ENCODE results near the gene FAM180A. TPM values are rescaled to one million over a fixed set of nuclear protein-coding genes. Genes with fewer than 3 reads are reported as not detected.

FAM180A gene
- total and polyA plus RNA-seq, 8 donors: 0.08 to 5.8 (median 1.4) TPM; not detected in 4

GRCh38 chr7:135729230-135729629, 19.4 kb downstream of the FAM180A start:
- Histone ChIP-seq H3K4me1 (peaks cover 0 to 4% (median 0%) of the 10 kb centered on the region in 4 donors), H3K27ac (no peak overlapping the region), H3K9me3 (no peaks in the 10 kb centered on the region), H3K36me3 (no peaks in the 10 kb centered on the region), H3K27me3 (peaks cover 0 to 7% (median 0%) of the 10 kb centered on the region in 3 donors), H3K4me3 (no peak overlapping the region)
- no peak for DNase-seq
- TF ChIP-seq CTCF (IDR thresholded peaks at IDR 0.05) (no peak), POLR2A (IDR thresholded peaks at IDR 0.05) (no peak), EP300 (IDR thresholded peaks at IDR 0.05) (no peak), POLR2AphosphoS5 (IDR thresholded peaks at IDR 0.05) (no peak)
- 66 to 86% (median 84%) methylated on average over 5 of the region's 5 CpGs for WGBS, 5 donors
- intact Hi-C loops (cut with DNase I; ENCODE audit: low total_unique reads): no loop called here

GRCh38 chr7:135728136-135728669, 20.4 kb downstream of the FAM180A start, which contains the start of gene SLC13A4:
TSS of gene SLC13A4 (minus strand) at chr7:135728186. CDS start at chr7:135727496, 690 bp downstream.
- TF ChIP-seq CTCF (IDR thresholded peaks at IDR 0.05) (no peak), EP300 (IDR thresholded peaks at IDR 0.05) (no peak), POLR2AphosphoS5 (IDR thresholded peaks at IDR 0.05) (no peak), POLR2A (IDR thresholded peaks at IDR 0.05) (no peak)
- intact Hi-C loops (cut with DNase I; ENCODE audit: low total_unique reads): no loop called here
- Histone ChIP-seq H3K4me1 (peaks cover 0 to 4% (median 0%) of the 10 kb centered on the region in 4 donors), H3K9me3 (no peaks in the 10 kb centered on the region), H3K36me3 (no peaks in the 10 kb centered on the region), H3K27ac (no peak within 1 kb of the TSS), H3K4me3 (no peak within 1 kb of the TSS), H3K27me3 (peaks cover 0 to 7% (median 0%) of the 10 kb centered on the region in 3 donors)
- DNase-seq: no peak
- WGBS, 5 donors: 72 to 86% (median 81%) methylated on average over 11 of the region's 11 CpGs

DNA sequence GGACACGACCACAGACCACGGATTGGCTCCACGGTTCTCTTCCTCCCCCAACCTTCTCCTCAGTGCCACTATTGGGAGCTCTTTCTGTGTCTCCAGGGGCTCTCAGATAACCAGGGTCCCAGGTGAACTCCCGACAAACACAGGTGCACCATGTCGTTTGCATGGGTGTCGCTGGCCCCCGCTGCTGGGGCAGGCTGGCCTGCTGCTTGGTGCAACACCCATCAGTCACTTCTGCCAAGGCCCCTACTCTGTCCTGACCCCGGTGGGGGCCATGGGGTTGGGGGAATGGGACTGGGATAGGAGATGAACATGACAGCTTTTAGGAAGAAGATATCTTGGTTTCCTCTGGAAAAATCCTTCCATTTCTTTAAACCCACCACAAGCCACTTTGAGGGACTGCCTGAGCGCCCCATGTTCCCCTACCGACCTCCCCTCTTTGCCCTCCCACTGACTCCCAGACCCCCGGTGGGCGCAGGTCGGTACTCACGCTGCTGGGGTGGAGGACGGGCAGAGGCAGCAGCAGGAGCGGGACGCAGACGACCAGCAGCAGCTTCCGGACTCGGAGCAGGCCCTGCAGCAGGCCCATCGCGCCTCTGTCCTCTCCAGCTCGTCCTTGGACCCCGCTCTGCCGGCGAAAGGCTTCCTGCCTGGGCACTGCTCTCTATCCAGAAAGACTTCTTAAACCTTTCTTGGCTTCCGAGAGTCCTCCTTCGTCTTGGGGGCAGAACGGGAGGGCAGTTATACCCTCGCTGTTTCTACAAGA, 21.5 kb downstream of the FAM180A start:
- H3K9me3 ChIP-seq: no peaks in the 10 kb centered on the region
- H3K27me3 ChIP-seq: peaks cover 0 to 7% (median 0%) of the 10 kb centered on the region in 3 donors
- TF ChIP-seq CTCF (IDR thresholded peaks at IDR 0.05) (no peak), EP300 (IDR thresholded peaks at IDR 0.05) (no peak), POLR2AphosphoS5 (IDR thresholded peaks at IDR 0.05) (no peak), POLR2A (IDR thresholded peaks at IDR 0.05) (no peak)
- H3K27ac ChIP-seq: no peak overlapping the region
- H3K4me3 ChIP-seq: no peak overlapping the region
- WGBS, 5 donors: 83 to 92% (median 86%) methylated on average over 27 to 30 of the region's 30 CpGs
- H3K4me1 ChIP-seq: peaks cover 0 to 4% (median 0%) of the 10 kb centered on the region in 4 donors
- intact Hi-C loops (cut with DNase I; ENCODE audit: low total_unique reads): no loop called here
- no peak for DNase-seq
- no peaks in the 10 kb centered on the region for H3K36me3 ChIP-seq

- H3K4me3 ChIP-seq: no peak overlapping the region
- H3K36me3 ChIP-seq: no peaks in the 10 kb centered on the region
- no peaks in the 10 kb centered on the region for H3K9me3 ChIP-seq
- no peak for DNase-seq
- intact Hi-C loops (cut with DNase I; ENCODE audit: low total_unique reads): no loop called here
- TF ChIP-seq EP300 (IDR thresholded peaks at IDR 0.05) (no peak), POLR2A (IDR thresholded peaks at IDR 0.05) (no peak), POLR2AphosphoS5 (IDR thresholded peaks at IDR 0.05) (no peak), CTCF (IDR thresholded peaks at IDR 0.05) (no peak)
- peaks cover 0 to 4% (median 0%) of the 10 kb centered on the region in 4 donors for H3K4me1 ChIP-seq
- 15 to 35% (median 26%) methylated on average over 5 of the region's 5 CpGs for WGBS, 5 donors
- H3K27me3 ChIP-seq: peaks cover 0 to 7% (median 0%) of the 10 kb centered on the region in 3 donors
- no peak overlapping the region for H3K27ac ChIP-seq
Measured at GRCh38 chr7:135726276-135726788, 22.3 kb downstream of the FAM180A start.

All from stomach (tissue), 9 donors.